Measurements from ENCODE around the gene TRAF7.

GRCh38 chr16:2181952-2182351, 26.4 kb downstream of the TRAF7 start:
- no peak for TF ChIP-seq PKNOX1 (IDR thresholded peaks at IDR 0.05)
- no peak for TF ChIP-seq HDGF (IDR thresholded peaks at IDR 0.05; ENCODE audit: borderline replicate concordance)
- no peak for TF ChIP-seq BHLHE40 (IDR thresholded peaks at IDR 0.05; ENCODE audit: borderline replicate concordance)
- TF ChIP-seq LEF1 (IDR thresholded peaks at IDR 0.05; ENCODE audit: borderline replicate concordance), result no peak
- TF ChIP-seq FOXK2 (IDR thresholded peaks at IDR 0.05), result no peak
- TF ChIP-seq NFRKB (IDR thresholded peaks at IDR 0.05), result no peak
- TF ChIP-seq TARDBP (IDR thresholded peaks at IDR 0.05), result no peak
- no peak for TF ChIP-seq SP1 (IDR thresholded peaks at IDR 0.05)
- TF ChIP-seq FOXA1 (IDR thresholded peaks at IDR 0.05), result no peak
- TF ChIP-seq ZNF384 (IDR thresholded peaks at IDR 0.05), result no peak
- no peak for TF ChIP-seq ELF4 (IDR thresholded peaks at IDR 0.05)

Measured in HEK293T (cell line).